Activated naive CD8-positive, alpha-beta T cell treated with anti-CD3 and anti-CD28 coated beads, Interleukin-2, amount 50 U/mL, for 24 hours (primary cell): Measurements from ENCODE around the gene BMPR1A.

Source experiments
- ATAC-seq: fragments of 150-1000 bp; cut with Tn5 transposase; one replicate; pipeline ENCODE4 v1.10.0; 2021
- DNase-seq: peaks from one replicate; pipeline ENCODE4 v3.0.0; 2021
- H3K27ac Mint-ChIP-seq: one replicate; pipeline ENCODE4 v1.8.0; 2021; ENCODE audit warnings: mild to moderate bottlenecking, mixed read lengths
- H3K27me3 Mint-ChIP-seq: one replicate; pipeline ENCODE4 v1.8.0; 2021; ENCODE audit warnings: mixed read lengths
- H3K36me3 Mint-ChIP-seq: one replicate; pipeline ENCODE4 v1.8.0; 2021; ENCODE audit warnings: low read depth, mixed read lengths
- H3K4me1 Mint-ChIP-seq: one replicate; pipeline ENCODE4 v1.8.0; 2021; ENCODE audit warnings: mixed read lengths
- H3K4me3 Mint-ChIP-seq: one replicate; pipeline ENCODE4 v1.8.0; 2021; ENCODE audit warnings: mild to moderate bottlenecking, moderate library complexity, mixed read lengths
- H3K9me3 Mint-ChIP-seq: one replicate; pipeline ENCODE4 v1.8.0; 2021; ENCODE audit warnings: mixed read lengths

The BMPR1A gene

DNA sequence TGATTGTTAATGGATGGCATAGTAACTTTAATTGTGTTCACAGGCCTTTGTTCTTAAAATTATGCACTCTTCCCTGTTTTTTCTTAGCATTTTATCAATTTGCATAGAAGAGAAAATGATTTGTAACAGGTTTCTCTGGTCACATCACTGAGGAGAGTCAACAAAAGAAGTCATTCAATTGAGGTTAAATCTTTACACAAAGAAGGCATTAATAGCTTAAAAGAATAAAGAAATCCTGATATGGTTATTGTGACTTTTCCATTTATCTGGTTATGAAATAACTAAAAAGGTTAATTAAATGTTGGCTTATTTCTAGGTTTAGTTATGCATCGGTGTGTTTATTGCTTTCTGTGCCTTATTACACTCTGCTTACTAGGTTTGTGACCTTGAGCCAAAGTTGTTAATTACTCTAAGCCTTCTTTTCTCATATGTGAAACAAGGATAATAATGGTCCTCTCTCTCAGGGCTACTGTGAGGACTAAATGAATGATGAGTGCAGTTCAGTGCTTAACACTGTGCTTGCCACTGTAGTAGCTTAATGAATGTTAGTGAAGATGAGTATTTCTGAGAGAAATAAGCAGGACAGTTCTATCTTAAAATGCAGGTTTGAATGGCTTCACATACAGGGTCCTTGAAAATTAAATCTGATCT lies 12.1 kb downstream of the BMPR1A start:
- H3K27ac Mint-ChIP-seq: no peak overlapping the region
- H3K4me1 Mint-ChIP-seq: peaks cover 2% of the 10 kb centered on the region

DNA sequence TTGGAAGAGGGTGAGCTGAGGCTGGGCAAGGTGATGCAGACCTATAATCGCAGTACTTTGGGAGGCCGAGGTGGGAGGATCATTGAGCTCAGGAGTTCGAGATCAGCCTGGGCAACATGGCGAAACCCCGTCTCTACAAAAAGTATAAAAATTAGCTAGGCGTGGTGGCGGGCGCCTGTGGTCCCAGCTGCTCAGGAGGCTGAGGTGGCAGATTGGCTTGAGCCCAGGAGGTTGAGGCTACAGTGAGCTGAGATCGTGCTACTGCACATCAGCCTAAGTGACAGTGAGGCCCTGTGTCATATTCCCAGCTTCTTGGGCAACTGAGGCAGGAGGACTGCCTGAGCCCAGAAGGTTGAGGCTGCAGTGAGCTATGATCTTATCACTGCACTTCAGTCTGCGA lies 13.6 kb downstream of the BMPR1A start:
- peaks cover 4% of the 10 kb centered on the region for H3K4me1 Mint-ChIP-seq
- H3K9me3 Mint-ChIP-seq: no peaks in the 10 kb centered on the region
- peaks cover 2% of the 10 kb centered on the region for H3K27me3 Mint-ChIP-seq
- no peak overlapping the region for H3K4me3 Mint-ChIP-seq
- ATAC-seq (no peak), DNase-seq (no peak)
- H3K36me3 Mint-ChIP-seq: no peaks in the 10 kb centered on the region
- H3K27ac Mint-ChIP-seq: no peak overlapping the region

More for the DNA sequence above, 12.1 kb downstream of the BMPR1A start:
- no peaks in the 10 kb centered on the region for H3K9me3 Mint-ChIP-seq
- DNase-seq: no peak
- no peak overlapping the region for H3K4me3 Mint-ChIP-seq
- no peaks in the 10 kb centered on the region for H3K36me3 Mint-ChIP-seq
- ATAC-seq: no peak
- H3K27me3 Mint-ChIP-seq: peaks cover 2% of the 10 kb centered on the region

DNA sequence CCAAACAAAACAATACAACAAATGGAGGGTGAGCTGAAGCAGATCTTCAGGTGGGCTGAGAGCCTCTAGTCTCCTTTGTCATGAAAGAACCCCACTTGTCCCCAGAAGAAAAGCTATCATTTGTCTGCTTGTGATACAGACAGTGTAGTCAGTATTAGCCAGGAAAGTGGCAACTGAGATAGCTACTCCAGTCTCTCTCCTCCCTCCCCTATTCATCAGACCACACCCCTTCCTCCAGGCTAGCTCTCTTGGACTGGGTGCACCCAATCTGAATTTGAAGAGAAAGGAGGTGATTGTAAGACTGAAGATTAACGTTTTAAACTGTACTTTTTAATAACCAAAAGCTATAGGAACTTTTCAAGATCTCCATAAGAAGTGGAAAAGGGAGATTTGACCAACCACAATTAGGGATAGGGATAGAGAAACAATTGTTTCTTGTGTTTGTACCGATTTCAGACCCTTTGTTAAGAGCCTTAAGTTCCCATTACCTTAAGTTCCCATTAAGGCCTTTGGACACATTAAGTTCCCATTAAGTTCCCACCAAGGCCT lies 14.1 kb downstream of the BMPR1A start:
- Mint-ChIP-seq H3K36me3 (no peaks in the 10 kb centered on the region), H3K4me1 (peaks cover 4% of the 10 kb centered on the region), H3K4me3 (no peak overlapping the region), H3K27me3 (peaks cover 2% of the 10 kb centered on the region), H3K27ac (no peak overlapping the region), H3K9me3 (no peaks in the 10 kb centered on the region)
- ATAC-seq (no peak), DNase-seq (no peak)

DNA sequence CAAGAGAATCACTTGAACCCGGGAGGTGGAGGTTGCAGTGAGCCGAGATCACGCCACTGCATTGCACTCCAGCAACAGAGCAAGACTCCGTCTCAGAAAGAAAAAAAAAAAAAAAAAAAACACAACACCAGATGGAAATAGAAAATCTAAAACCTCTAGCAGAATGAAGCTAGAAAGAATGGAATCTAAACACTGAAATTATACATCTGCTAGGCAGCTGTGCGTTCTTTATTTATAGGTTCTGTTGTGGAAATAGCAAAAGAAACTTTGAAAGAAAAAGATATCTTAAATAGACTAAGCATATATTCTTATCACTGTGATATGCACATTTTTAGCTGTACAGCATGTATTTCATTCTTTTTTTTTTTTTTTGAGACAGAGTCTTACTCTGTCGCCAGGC lies 17.1 kb downstream of the BMPR1A start:
- H3K27ac Mint-ChIP-seq: no peak overlapping the region
- DNase-seq: no peak

DNA sequence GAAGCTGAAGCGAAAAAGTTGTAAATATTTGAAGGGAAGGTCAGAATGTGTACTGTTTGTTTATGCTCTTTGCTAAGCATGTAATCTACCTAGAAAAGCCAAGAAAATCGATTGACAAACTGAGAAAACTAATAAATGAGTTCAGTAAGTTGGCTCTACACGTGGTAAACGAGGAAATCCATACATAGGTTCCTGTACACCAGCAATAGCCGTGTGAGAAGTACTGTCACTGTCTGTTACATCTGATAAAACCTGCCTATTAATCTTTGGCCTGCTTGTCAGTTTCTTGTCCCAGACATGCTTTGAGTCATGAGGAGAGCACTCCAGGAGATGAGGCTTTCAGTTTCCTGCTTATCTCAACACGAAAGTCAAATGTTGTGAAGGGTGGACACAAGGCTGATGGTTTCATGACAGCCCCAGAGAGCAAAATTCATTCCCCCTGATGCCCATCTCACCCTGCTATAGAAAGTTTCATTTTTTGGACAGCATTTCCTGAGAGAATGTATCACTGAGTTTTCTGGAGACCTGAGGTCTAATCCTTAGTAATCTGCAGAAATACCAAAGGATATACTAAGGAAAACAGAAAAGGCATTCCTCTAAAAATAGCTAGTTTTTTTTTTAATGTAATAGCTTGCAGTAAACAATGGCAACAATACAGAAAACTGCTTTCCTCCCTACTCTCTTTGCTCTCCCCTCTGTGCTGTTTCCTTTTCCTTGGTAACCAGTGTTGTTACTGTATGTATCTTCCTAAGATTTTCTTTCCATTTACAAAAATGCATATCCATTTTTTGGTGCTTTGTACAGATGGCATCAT lies 18.8 kb downstream of the BMPR1A start:
- DNase-seq: no peak
- ATAC-seq: no peak
- H3K36me3 Mint-ChIP-seq: peaks cover 2% of the 10 kb centered on the region
- peaks cover 3% of the 10 kb centered on the region for H3K4me1 Mint-ChIP-seq
- H3K27ac Mint-ChIP-seq: no peak overlapping the region
- H3K4me3 Mint-ChIP-seq: no peak overlapping the region
- H3K9me3 Mint-ChIP-seq: no peaks in the 10 kb centered on the region
- no peaks in the 10 kb centered on the region for H3K27me3 Mint-ChIP-seq

More for the DNA sequence above, 17.1 kb downstream of the BMPR1A start:
- Mint-ChIP-seq H3K36me3 (no peaks in the 10 kb centered on the region), H3K4me1 (peaks cover 4% of the 10 kb centered on the region), H3K9me3 (no peaks in the 10 kb centered on the region), H3K27me3 (peaks cover 2% of the 10 kb centered on the region), H3K4me3 (no peak overlapping the region)
- ATAC-seq: no peak

DNA sequence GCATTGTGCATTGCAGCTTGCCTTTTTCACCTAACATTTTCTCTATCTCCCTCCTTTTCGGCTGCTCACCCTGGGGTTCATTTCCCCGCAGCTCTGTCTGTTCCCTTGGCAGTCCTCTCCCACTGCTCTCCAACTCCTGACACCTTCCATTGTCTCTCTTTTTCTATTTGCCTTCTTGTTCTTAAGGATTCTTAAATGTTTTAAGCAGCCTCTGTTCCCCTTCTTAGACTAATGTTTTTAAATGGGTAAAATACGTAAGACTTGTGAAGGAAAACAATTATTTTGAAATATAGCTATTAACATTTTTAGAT lies 19.4 kb downstream of the BMPR1A start:
- no peak overlapping the region for H3K4me3 Mint-ChIP-seq
- H3K27ac Mint-ChIP-seq: no peak overlapping the region
- H3K27me3 Mint-ChIP-seq: no peaks in the 10 kb centered on the region
- H3K36me3 Mint-ChIP-seq: peaks cover 2% of the 10 kb centered on the region
- ATAC-seq (no peak), DNase-seq (no peak)
- H3K9me3 Mint-ChIP-seq: no peaks in the 10 kb centered on the region
- peaks cover 3% of the 10 kb centered on the region for H3K4me1 Mint-ChIP-seq

DNA sequence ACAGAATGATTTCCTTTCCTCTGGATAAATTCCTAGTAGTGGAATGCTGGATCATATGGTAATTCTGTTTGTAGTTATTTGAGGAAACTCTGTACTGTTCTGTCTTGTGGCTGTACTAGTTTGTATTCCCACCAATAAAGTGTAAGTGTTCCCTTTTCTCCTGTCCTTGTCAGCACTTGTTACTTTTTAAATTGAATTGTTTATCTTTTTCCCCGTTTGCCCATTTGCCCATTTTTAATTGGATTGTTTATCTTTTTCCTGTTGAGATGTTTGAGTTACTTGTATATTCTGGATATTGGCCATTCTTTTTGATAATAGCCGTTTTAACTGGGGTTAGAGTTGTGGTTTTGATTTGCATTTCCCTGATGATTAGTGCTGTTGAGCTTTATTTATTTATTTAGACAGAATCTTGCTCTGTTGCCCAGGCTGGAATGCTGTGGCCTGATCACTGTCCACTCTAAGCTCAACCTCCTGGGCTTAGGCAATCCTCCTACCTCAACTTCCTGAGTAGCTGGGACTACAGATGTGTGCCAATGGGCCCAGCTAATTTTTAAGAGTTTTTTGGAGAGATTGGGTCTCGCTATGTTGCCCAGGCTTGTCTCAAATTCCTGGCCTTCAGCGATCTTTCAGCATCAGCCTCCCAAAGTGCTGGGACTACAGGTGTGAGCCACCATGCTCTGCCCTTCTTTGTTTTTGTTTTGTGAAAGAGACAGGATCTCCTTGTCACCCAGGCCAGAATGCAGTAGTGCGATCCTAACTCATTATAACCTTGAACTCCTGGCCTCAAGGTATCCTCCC lies 23.0 kb downstream of the BMPR1A start:
- no peak for ATAC-seq
- no peak overlapping the region for H3K4me3 Mint-ChIP-seq
- peaks cover 6% of the 10 kb centered on the region for H3K36me3 Mint-ChIP-seq
- H3K27me3 Mint-ChIP-seq: no peaks in the 10 kb centered on the region
- peaks cover 3% of the 10 kb centered on the region for H3K4me1 Mint-ChIP-seq
- peaks cover 4% of the 10 kb centered on the region for H3K9me3 Mint-ChIP-seq
- no peak for DNase-seq
- no peak overlapping the region for H3K27ac Mint-ChIP-seq

DNA sequence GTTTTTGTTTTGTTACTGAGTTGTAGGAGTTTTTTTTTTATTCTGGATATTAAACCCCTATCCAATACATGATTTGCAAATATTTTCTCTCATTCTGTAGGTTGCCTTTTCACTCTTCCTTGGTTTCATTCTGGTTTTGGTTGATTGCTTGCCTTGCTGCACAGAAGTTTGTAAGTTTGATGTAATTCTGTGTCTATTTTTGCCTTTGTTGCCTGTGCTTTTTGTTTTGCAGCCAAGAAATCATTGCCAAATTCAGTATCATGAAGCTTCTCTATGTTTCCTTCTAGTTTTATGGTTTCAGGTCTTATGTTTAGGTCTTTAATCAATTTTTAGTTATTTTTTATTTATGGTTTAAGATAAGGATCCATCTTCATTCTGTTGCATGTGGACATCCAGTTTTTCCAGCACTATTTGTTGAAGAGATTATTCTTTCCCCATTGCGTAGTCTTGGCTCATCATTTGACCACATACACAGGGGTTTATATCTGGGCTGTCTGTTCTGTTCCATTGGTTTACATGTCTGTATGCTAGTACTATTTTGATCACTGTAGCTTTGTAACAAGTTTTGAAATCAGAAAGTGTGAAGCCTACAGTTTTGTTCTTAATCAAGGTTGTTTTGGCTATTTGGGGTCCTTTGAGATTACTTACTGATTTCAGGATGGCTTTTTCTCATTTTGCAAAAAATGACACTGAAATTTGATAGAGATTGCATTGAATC lies 26.4 kb downstream of the BMPR1A start:
- no peak for ATAC-seq
- H3K4me1 Mint-ChIP-seq: no peaks in the 10 kb centered on the region

DNA sequence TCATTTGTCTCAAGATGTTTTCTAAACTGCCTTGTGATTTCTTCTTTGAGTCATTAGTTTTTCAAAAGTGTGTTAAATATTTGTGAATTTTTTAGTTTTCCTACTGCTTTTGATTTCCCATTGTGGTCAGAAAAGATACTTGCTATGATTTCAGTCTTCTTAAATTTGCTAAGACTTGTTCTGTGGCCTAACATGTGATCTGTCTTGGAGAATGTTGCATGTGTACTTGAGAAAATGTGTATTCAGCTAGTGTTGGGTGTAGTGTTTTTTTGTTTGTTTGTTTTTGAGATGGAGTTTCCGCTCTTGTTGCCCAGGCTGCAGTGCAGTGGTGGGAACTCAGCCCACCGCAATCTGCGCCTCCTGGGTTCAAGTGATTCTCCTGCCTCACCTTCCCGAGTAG lies 28.6 kb downstream of the BMPR1A start:
- no peaks in the 10 kb centered on the region for H3K4me1 Mint-ChIP-seq
- peaks cover 10% of the 10 kb centered on the region for H3K36me3 Mint-ChIP-seq
- peaks cover 11% of the 10 kb centered on the region for H3K9me3 Mint-ChIP-seq
- no peak overlapping the region for H3K4me3 Mint-ChIP-seq
- H3K27ac Mint-ChIP-seq: no peak overlapping the region
- DNase-seq (no peak), ATAC-seq (no peak)
- H3K27me3 Mint-ChIP-seq: peaks cover 2% of the 10 kb centered on the region

More for the DNA sequence above, 26.4 kb downstream of the BMPR1A start:
- no peak for DNase-seq
- Mint-ChIP-seq H3K36me3 (peaks cover 12% of the 10 kb centered on the region), H3K9me3 (peaks cover 10% of the 10 kb centered on the region), H3K27ac (no peak overlapping the region), H3K4me3 (no peak overlapping the region), H3K27me3 (peaks cover 2% of the 10 kb centered on the region)

DNA sequence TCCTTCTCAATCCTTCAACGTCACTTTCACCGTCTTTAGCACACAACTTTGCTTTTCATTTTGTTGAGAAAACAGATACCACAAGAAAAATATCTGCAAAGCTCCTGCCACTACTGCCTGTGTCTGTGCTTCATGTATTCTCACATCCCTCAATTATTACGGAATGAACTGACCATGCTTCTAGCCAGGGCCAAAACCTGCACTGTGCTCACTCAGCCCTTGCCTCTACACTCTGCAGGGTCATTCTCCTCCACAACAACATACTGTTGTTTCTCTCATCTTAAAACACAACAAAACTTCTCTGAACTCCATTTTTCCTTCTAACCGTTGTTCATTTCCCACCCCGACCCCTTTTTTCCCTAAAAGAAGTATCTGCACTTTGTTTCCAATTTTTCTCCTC lies 29.5 kb downstream of the BMPR1A start:
- Mint-ChIP-seq H3K4me3 (no peak overlapping the region), H3K4me1 (no peaks in the 10 kb centered on the region), H3K36me3 (peaks cover 10% of the 10 kb centered on the region), H3K9me3 (peaks cover 14% of the 10 kb centered on the region), H3K27me3 (peaks cover 2% of the 10 kb centered on the region), H3K27ac (no peak overlapping the region)
- ATAC-seq (no peak), DNase-seq (no peak)

DNA sequence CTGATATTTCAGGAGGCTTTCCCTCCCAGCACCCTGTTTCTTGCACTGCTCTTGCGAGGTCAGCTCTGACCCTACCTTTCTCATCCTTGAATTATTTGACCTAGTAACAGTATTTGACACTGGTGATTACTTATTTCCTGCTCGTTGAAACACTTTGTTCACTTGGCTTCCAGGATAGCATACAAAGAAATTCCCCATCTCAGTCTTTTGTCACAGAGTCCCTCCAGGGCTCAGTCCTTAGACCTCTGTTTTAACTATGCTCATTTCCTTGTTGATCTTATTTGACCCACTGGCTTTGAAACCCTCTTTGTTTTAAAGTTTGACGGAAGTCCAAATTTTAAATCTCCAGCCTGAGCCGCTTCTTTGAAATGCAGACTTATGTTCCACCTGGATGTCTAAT lies 29.9 kb downstream of the BMPR1A start:
- Mint-ChIP-seq H3K27ac (no peak overlapping the region), H3K9me3 (peaks cover 14% of the 10 kb centered on the region), H3K36me3 (peaks cover 10% of the 10 kb centered on the region), H3K27me3 (peaks cover 2% of the 10 kb centered on the region), H3K4me3 (no peak overlapping the region), H3K4me1 (no peaks in the 10 kb centered on the region)
- no peak for ATAC-seq
- DNase-seq: no peak

DNA sequence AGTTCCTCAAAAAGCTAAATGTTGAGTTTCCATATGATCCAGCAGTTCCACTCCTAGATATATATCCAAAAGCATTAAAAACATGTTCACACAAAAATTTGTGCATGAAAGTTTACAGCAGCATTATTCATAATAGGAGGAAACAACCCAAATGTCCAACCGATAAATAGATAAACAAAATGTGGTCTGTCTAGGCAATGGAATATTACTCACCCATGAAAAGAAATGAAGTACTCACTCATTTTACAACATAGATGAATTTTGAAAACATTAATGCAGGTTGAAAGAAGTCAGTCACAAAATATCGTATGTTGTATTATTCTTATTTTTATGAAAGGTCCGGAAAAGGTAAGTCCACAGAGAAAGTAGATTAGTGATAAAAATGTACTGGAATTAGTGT lies 34.0 kb downstream of the BMPR1A start:
- Mint-ChIP-seq H3K36me3 (peaks cover 4% of the 10 kb centered on the region), H3K27me3 (no peaks in the 10 kb centered on the region), H3K4me1 (no peaks in the 10 kb centered on the region)

DNA sequence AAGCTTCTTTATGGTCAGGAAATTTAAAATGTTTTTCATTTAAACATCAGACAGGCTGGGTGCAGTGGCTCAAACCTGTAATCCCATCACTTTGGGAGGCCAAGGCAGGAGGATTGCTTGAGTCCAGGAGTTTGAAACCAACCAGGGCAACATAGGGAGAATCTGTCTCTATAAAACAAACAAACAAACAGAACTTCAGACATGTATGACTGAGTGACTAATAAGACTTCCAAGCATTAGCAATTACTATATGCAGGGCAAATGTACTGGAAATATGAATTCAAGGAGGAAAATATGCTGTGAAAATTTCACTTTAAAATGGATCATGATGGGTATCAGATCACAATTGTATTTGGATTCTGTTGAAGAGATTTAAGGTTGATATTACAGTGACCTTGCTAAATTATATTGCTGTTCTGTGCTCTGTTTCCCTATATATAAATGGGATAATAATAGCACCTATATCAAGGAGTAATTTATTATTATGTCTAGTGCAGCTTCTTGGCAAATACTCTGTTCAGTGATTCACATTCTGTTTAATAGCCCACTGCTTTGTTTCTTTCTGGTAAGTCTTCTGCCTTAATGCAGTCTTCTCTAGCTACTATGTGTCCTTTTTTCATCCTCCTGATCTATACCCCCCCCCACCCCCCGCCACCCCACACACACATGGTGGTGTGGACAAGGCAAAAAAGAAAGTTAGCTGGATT lies 36.2 kb downstream of the BMPR1A start:
- DNase-seq (no peak), ATAC-seq (no peak)
- Mint-ChIP-seq H3K27me3 (no peaks in the 10 kb centered on the region), H3K9me3 (peaks cover 6% of the 10 kb centered on the region), H3K27ac (no peak overlapping the region), H3K36me3 (peaks cover 2% of the 10 kb centered on the region), H3K4me3 (no peak overlapping the region), H3K4me1 (peaks cover 4% of the 10 kb centered on the region)

More for the DNA sequence above, 34.0 kb downstream of the BMPR1A start:
- Mint-ChIP-seq H3K27ac (no peak overlapping the region), H3K4me3 (no peak overlapping the region), H3K9me3 (peaks cover 10% of the 10 kb centered on the region)
- DNase-seq (no peak), ATAC-seq (no peak)

DNA sequence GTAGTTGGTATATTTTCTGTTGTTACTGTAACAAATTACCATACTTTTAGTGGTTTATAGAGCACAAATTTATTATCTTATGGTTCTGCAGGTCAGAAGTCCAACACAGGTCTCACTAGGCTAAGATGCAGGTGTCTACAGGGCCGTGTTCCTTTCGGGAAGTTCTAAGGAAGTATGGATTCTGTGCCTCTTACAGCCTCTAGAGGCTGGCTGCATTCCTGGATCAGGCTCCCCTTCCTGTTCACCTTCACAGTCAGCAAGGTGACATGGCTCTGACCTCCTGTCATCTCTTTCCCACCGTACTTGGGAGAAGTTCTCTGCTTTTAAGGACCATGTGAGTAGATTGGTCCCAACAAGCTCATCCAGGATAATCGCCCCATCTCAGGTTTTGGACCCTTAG lies 37.3 kb downstream of the BMPR1A start:
- Mint-ChIP-seq H3K27ac (no peak overlapping the region), H3K4me3 (no peak overlapping the region), H3K9me3 (peaks cover 3% of the 10 kb centered on the region), H3K36me3 (no peaks in the 10 kb centered on the region), H3K27me3 (no peaks in the 10 kb centered on the region), H3K4me1 (peaks cover 9% of the 10 kb centered on the region)
- no peak for DNase-seq
- ATAC-seq: no peak
